Muscle layer of duodenum (tissue), 2 donors: ENCODE results near the gene CIB4.
"Not testable (repeated sequence)": the region's sequence is repeated elsewhere in the genome, so short reads cannot be mapped to it uniquely, and the experiment has no call there.

Experiments used
- H3K27ac ChIP-seq: one replicate; pipeline ENCODE4 v1.7.0; 2013; ENCODE audit warnings: mild to moderate bottlenecking, low read length
- H3K27me3 ChIP-seq: one replicate; pipeline ENCODE4 v1.7.0; 2013; ENCODE audit warnings: low read depth, mild to moderate bottlenecking, control low read depth, low read length
- H3K36me3 ChIP-seq, 2 donors: one replicate each; pipeline ENCODE4 v1.7.0; 2013; ENCODE audit warnings: low read length in 2 of 2, control low read depth in 1 of 2, mild to moderate bottlenecking in 1 of 2; ENCODE audit not compliant: insufficient read depth in 2 of 2, control insufficient read depth in 1 of 2
- H3K4me1 ChIP-seq, 2 donors: one replicate each; pipeline ENCODE4 v1.7.0; 2013; ENCODE audit warnings: low read length in 2 of 2, mild to moderate bottlenecking in 2 of 2, control low read depth in 1 of 2, moderate library complexity in 1 of 2; ENCODE audit not compliant: insufficient read depth in 2 of 2, control insufficient read depth in 1 of 2
- H3K4me3 ChIP-seq, 2 donors: one replicate each; pipeline ENCODE4 v1.7.0; 2013; ENCODE audit warnings: low read length in 2 of 2, low read depth in 1 of 2, mild to moderate bottlenecking in 1 of 2
- H3K9me3 ChIP-seq, 2 donors: one replicate each; pipeline ENCODE4 v1.7.0; 2013; ENCODE audit warnings: low read length in 2 of 2, control low read depth in 1 of 2, mild to moderate bottlenecking in 1 of 2; ENCODE audit not compliant: control insufficient read depth in 1 of 2
- donor health status: healthy.

The CIB4 gene

DNA sequence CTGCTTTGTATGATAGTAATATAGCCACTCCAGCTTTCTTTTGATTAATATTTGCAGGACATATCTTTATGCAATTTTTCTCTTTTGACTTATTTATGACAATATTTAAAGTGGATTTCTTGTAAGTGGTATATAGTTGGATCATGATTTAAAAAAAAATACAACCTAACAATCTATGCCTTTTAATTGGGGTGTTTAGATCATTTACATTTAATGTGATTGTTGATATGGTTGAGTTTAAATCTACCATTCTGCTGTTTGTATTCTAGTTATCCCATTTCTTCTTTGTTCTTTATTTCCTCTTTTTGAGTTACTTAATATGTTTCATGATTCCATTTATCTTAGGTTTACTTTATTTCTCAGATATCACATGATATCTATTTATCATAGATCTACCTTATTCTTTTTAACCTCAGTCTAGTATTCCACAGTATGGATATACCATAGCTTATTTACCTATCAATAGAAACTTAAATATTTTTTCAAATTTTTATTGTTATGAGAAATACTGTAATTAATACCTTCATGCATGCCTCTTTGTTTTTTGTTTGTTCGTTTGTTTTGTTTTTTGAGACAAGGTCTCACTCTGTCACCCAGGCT lies 19.3 kb upstream of the CIB4 start:
- H3K27ac ChIP-seq, result no peak overlapping the region
- H3K36me3 ChIP-seq, result no peaks in the 10 kb centered on the region
- peaks cover 0 to 5% of the 10 kb centered on the region in 2 donors for H3K9me3 ChIP-seq
- H3K27me3 ChIP-seq, result no peaks in the 10 kb centered on the region
- H3K4me1 ChIP-seq, result no peaks in the 10 kb centered on the region
- H3K4me3 ChIP-seq, result no peak overlapping the region

DNA sequence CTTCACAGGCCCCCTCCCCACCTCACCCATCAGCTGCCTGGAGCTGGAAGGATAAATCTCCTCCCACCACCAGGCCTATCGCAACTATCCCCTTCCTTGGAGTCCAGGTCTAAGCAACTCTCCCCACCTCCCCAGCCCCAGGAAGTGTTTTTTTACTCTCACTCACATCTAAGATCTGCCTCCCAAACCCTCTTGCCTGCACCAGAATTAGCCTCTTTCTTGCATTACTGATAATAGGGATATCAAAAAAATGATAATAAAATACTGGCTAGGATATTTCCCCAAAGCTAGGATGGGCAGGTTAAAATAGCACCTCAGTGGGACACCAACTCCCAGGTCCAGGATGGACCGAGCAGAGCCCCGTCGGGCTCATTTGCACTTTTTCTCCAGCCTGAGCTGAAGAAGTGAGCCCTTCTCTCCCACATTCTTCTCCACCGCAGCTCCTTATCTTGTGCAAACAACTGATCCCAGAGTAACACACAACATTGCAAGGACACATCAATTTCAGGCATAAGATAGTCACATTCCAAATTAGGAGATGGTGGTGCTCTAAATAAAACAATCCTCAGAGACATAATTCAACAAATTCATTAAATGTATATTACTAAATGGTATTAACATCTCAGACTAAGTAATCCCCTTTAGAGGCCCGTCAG lies 17.7 kb upstream of the CIB4 start:
- Histone ChIP-seq H3K27ac (no peak overlapping the region), H3K9me3 (peaks cover 0 to 5% of the 10 kb centered on the region in 2 donors), H3K4me1 (no peaks in the 10 kb centered on the region), H3K27me3 (no peaks in the 10 kb centered on the region), H3K4me3 (no peak overlapping the region), H3K36me3 (no peaks in the 10 kb centered on the region)

DNA sequence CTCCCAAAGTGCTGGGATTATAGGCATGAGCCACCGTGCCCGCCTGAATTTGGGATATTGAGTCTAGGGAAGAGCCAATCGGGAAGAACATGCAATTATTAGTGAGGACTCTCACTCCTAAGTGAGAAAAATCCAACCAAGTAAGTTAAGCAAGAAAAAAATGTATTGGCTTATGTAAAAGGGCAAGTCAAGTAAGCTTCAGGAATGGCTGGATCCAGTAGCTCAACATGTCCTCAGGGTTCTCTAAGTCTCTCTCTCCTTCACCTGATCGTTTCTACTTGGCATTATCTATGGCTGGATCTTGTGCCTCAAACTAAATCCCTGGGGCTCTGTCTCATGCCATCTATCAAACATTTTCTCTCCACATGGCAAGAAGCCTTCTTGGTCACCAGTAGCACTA lies 16.1 kb upstream of the CIB4 start:
- peaks cover 0 to 8% of the 10 kb centered on the region in 2 donors for H3K4me1 ChIP-seq
- peaks cover 0 to 5% of the 10 kb centered on the region in 2 donors for H3K9me3 ChIP-seq
- no peak overlapping the region for H3K4me3 ChIP-seq
- no peaks in the 10 kb centered on the region for H3K27me3 ChIP-seq
- H3K36me3 ChIP-seq, result no peaks in the 10 kb centered on the region
- H3K27ac ChIP-seq, result no peak overlapping the region

DNA sequence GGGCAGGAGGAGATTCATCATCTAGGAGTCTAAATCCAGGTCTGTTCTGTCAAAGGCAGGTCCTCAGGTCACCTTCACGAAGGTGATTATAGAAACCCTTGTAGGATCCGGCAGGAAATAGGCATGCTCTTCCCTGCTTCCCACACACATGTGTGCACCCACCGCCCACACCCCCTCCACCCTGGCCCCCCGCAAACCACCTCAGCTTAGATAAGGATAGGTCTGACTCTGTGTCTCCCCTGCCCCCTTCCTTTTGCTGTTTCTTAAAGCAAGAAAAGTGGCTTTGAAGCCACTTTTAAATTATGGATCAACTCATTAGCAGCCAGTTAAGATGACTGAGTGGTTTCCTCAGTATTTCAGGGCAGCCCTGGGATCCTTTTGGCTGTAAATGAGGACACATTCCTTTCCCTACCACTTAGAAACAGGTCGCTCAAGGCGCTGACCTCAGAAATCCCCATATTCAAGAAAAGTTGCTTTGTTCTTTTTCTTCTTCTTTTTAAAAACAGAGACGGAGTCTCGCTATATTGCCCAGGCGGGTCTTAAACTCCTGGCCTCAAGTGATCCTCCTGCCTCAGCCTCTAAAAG lies 14.5 kb upstream of the CIB4 start:
- no peak overlapping the region for H3K4me3 ChIP-seq
- no peak overlapping the region for H3K27ac ChIP-seq
- no peaks in the 10 kb centered on the region for H3K27me3 ChIP-seq
- H3K9me3 ChIP-seq, result peaks cover 0 to 3% of the 10 kb centered on the region in 2 donors
- peaks cover 0 to 11% of the 10 kb centered on the region in 2 donors for H3K4me1 ChIP-seq
- no peaks in the 10 kb centered on the region for H3K36me3 ChIP-seq

DNA sequence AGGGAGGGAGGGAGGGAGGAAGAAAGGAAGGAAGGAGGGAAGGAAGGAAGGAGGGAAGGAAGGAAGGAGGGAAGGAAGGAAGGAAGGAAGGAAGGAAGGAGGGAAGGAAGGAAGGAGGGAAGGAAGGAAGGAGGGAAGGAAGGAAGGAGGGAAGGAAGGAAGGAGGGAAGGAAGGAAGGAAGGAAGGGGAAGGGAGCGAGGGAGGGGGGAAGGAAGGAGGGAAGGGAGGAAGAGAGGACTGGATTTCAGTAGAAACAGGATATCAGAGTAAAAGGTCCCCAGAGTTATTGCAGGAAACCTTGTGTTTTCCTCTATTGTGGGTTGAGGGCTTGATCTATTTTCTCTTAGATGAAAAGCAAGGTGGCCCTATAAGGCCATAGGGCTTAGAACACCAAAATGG lies 14.0 kb upstream of the CIB4 start:
- not testable (repeated sequence) for H3K27ac ChIP-seq, H3K27me3 ChIP-seq, H3K36me3 ChIP-seq, H3K4me3 ChIP-seq, H3K9me3 ChIP-seq
- H3K4me1 ChIP-seq, result peaks cover 0 to 16% of the 10 kb centered on the region in 2 donors

DNA sequence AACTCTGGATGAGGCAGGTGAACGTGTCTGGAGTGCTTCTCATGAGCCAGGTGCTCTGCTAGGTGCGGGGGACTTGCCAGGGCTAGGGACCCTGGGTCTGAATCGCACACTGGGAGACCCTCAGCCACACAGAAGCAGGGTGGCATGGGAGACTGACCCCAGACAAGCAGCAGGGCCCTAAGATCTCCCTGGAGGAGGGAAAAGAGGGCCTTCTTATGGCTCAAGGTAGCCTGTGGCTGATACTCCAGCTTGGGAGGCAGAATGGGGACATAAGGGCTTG lies 12.8 kb upstream of the CIB4 start:
- Histone ChIP-seq H3K4me1 (peaks cover 0 to 16% of the 10 kb centered on the region in 2 donors), H3K27ac (no peak overlapping the region), H3K27me3 (no peaks in the 10 kb centered on the region), H3K9me3 (no peaks in the 10 kb centered on the region), H3K36me3 (no peaks in the 10 kb centered on the region), H3K4me3 (no peak overlapping the region)

DNA sequence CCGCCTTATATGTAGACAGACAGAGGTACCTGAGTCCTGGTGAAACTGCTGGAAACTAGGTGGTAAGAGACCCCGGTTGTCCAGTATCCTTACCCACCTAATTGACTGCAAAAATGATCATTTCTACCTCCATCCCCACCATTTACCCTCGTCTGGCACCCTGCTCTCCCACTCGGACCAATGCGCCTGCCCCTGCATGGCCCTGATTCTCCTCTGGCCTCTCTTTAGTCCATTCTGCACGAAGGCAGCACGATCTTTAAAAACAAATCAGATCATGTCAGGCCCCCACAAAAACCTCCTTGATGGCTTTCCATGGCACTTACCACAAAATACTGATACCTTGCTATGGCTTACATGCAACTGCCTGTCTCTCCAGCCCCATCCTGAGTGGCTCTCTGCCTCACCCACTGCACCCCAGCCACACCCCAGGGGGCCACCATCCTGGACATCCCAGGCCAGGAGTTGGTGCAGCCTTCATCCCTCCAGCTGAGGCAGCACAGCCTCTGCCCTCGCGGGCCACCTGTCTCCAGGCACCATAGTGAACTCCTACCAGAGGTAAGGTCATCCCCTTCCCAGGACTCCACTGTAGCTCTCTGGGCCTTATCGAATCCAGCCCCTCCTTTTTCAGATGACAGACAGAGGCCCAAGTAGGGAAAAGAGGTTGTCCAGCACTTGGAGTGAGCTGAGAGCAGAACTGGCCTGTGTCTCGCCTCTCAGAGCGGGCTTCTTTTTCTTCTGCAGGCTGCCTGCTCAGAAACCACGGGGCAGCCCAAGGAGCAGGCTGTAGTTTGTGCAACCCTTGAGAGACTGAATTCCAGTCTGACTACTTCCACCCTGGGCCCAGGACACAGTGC lies 12.3 kb upstream of the CIB4 start:
- Histone ChIP-seq H3K27ac (no peak overlapping the region), H3K4me3 (no peak overlapping the region), H3K27me3 (no peaks in the 10 kb centered on the region), H3K9me3 (no peaks in the 10 kb centered on the region), H3K36me3 (no peaks in the 10 kb centered on the region), H3K4me1 (peaks cover 0 to 16% of the 10 kb centered on the region in 2 donors)

DNA sequence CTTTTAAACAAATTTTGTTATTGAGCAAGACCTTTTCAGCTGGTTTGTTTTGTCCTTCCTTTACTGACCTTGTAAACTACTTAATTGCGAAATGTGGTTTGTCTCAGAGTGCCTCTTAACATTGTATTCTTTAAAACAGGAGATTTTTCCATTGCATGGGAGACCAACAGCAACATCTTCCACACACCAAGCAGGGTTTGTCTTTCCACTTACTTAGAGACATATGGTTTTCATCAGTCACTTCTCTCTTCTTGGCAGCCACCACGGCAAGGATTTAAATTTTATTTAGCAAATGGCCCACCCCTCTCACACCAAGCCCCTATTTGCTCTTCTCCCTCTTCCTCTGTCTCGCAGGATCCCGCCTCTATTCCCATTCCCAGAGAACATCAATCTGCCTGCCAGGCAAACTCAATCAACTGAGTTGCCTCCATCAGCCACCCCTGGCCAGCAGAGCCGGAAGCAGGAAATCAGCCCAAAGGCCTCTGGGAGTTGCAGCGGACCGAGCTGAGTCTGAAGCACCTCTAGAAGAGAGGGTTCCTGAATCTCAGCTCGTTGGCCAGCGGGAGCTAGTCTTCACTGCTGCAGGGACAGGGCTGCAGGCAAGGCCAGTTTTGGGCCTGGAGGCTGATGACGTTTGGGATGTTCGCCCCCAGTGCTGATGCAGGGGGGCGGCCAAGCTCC lies 11.3 kb upstream of the CIB4 start:
- peaks cover 0 to 16% of the 10 kb centered on the region in 2 donors for H3K4me1 ChIP-seq
- H3K9me3 ChIP-seq, result no peaks in the 10 kb centered on the region
- H3K4me3 ChIP-seq, result no peak overlapping the region
- no peaks in the 10 kb centered on the region for H3K36me3 ChIP-seq
- no peak overlapping the region for H3K27ac ChIP-seq
- H3K27me3 ChIP-seq, result no peaks in the 10 kb centered on the region

DNA sequence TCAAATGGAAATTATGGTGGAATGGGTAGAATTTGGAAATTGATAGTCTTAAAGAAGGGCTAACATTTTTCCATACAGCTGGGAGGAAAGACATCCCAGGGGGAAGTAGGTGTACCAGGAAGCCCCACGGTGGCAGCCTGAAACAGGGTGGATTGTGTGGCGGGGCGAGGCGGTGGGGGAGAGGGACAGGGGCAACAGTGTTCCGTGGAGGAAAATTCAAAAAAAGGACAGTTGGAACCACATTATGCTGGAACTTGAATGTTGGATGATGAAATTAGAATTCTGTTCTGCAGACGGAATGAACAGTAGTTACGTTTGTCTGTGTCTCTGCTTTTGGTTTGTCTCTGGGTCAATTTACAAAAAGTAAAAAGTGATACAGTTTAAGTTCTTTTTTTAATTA lies 10.6 kb upstream of the CIB4 start:
- Histone ChIP-seq H3K27me3 (no peaks in the 10 kb centered on the region), H3K9me3 (no peaks in the 10 kb centered on the region), H3K4me1 (peaks cover 0 to 16% of the 10 kb centered on the region in 2 donors), H3K27ac (no peak overlapping the region), H3K4me3 (no peak overlapping the region), H3K36me3 (no peaks in the 10 kb centered on the region)

DNA sequence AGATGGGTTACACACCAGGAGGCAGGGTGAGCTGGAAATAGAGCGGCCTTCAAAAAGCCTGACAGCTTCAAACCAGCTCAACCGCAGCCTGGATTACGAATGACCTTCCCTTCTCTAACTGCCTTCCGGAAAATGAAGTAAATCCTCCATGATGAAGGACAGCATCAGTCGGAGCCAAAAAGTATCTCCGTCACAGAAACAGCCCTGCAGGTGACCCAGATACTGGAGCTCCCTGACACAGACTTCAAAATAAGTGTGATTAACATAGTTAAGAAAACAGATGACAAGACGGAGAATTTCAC lies 10.3 kb upstream of the CIB4 start:
- Histone ChIP-seq H3K4me3 (no peak overlapping the region), H3K4me1 (peaks cover 0 to 16% of the 10 kb centered on the region in 2 donors), H3K27ac (no peak overlapping the region)

More for the DNA sequence above, 10.3 kb upstream of the CIB4 start:
- Histone ChIP-seq H3K36me3 (no peaks in the 10 kb centered on the region), H3K9me3 (no peaks in the 10 kb centered on the region), H3K27me3 (no peaks in the 10 kb centered on the region)
